Amniotic stem cell (primary cell): Measurements from ENCODE around the gene FGF1.

Source experiments
- DNase-seq: peaks from one replicate; lab custom pipeline; 2025; lab: John Stamatoyannopoulos, UW

FGF1 gene

DNA sequence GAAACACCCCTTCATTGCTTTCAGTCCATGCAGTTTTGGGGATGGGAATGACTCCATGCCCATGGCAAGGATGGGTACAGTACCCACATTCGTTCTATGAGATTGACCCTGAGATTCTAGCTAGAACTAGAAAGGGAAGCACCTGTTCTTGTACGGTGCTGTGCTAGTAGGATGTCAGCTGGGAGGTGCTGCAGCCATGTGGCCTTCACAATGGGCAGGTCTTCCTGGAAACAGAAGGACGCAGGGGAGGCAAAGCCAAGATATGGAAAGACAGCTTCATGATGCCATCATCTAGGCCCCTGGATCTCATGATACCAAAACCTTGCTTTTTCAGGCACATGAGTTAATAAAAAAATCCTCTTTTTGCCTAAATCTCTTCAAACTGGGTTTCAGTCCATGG lies 10.5 kb upstream of the FGF1 start:
- no peak for DNase-seq

- no peak for DNase-seq
Measured at GRCh38 chr5:142694092-142694856, 8.4 kb upstream of the FGF1 start.

DNA sequence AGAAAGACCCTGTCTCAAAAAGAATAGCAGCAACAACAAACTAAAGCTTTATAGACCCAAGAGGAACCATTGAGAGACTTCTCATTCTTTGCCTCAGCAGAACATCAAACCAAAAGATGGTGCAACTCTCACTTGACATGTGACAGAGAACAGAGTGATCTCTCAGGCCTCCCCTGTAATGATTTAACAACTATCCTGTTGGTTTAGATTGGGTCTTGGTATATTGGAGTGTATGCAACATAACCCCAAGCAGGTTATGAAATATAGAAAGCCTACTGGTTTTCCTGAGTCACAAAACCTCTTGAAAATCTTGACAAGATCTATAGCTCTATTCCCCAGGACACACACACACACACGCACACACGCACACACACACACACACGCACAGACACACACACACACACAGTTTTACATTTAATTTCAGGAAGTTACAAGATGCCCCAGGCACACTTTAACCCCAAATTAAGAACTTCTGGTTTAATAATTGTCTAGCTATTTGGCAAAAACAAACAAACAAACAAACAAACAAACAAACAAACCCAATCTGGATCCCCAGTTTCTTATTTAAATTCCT lies 6.5 kb upstream of the FGF1 start:
- no peak for DNase-seq

DNA sequence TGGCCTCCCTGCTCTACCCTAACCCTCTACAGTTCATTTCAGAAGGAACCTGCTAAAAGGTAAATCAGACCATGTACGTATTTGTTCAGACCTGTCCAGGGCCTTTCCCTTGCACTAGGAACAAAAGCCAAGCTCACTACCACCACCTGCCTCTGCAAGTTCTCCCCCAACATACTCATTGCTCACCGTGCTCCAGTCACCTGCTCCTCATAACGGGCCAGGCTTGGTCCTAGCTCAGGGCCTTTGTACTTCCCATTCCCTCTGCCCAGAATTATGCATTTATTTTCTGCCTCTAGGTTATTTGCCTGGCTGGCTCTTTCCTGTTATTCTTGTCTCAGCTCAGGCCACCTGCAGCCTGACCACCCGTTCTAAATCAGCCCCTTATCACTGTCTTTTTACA lies 4.8 kb upstream of the FGF1 start:
- DNase-seq: no peak

DNA sequence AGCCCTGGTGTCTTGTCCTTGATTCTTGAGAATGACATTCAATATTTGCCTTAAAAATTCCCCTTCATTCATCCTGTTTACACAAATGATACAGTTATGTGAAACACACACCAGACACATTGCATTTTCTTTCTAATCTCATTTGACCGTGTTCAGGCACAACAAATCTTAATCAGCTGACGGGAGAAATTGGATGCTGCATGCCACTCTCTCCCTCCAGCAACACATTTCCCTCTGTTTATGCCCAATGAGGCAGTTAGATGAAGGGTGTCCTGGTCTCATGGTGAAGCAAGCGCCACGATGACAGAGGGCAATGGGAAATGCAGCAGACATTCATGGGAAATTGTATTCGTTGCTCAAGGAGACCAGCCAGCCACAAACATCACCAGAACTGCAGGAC lies 3.2 kb upstream of the FGF1 start:
- DNase-seq: no peak

DNA sequence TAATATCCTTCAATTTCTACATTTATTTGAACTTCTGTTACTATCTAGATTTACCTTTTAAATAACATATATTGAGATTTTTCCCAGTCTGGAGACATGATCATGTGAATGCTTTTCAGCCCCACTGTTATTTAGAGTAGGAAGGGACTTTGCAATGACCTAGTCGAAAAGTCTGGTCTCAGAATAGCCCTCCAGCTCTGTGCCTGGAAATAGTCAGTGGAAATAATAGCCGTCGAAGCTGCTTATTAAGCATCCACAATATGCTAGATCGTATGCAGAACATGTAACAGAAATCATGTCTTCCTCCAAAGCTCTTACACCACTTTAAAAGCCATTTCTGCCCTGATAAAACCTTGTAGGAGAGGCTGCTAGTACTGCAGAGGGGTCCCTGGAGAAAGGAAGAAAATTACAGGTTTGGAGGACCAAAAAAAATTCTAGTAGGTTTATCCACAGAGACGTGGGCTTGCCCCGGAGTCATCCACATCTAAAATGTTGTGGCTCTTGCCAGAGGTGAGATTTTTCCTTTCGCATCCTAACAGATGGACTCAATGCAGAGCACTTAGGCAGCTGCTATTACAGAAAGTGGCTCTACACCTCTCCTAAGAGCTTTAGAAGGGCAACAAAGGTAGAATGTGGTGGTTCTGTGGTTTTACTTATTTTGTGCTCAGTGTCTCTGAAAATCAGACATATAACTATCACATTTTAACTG lies 2.5 kb upstream of the FGF1 start:
- no peak for DNase-seq

DNA sequence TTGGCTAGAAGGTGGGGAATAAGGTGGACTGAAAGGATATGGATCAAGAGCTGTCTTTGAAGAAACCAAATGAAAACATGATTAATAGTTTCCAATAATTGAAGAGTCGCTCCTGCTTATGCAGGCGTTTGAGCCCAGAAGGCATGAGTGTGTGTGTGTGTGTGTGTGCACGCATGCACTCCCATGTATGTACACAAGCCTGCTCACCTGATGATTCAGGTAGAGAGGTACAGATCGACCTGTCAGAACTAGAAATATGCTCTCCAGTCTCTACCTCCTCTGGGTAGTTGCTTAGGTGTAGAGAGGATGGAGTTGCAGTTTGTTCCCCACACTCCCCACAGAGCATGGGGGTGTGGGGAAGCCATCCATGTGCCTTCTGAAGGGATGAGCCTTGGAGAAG lies 1.1 kb upstream of the FGF1 start:
- no peak for DNase-seq

DNA sequence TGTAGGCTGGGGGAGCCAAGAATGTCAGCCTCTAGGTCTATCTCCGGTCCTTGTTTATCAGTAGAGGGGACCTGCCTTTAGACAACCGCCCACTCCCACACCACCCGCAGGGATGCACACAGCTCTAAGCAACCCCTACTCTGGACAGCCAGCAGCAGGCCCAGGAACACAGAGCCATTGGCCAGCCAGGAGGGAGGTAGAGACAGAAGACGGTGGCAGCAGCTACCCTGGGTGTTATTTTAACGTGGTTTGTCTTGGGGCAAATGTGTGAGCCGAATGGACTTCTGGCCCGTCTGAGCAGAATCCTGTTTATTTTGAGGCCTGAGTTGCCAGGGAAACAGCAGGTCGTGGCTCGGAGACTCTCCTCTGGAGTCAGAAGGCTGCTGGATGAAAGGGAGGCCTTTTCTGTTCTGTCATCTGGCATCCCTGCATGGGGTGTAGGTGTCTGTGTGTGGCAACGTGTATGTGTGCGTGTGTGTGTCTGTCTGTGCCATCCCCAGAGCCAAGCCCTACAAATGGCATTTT lies 382 bp upstream of the FGF1 start:
- DNase-seq: no peak

GRCh38 chr5:142684508-142685041 lies 1.3 kb downstream of the FGF1 start:
- no peak for DNase-seq

DNA sequence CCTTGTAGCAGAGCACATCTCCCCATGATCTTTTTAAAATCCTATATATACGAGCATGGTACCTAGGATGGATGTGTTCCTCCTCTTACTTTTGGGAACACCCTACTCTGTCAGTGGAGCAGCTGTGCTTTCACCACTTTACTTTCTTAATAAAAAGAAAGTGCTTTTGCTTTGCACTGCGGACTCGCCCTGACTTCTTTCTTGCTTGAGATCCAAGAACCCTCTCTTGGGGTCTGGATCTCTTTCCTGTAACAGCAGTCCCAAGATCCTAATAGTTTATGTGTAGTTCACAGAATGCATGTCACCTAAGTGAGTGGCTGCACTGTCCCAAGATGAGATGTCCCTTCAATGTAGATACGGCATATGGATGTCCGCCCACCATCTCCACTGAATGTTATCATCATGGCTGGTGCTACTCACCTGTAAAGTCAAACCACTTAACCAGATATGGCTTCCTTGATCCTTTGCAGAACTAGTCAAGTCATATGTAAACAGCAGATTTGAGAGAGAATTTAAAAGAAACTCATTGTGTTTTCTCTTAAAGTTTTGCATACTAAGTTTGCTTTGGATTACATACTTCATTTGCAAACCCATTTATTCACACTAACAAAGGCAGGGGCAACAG lies 1.9 kb downstream of the FGF1 start:
- DNase-seq: no peak

DNA sequence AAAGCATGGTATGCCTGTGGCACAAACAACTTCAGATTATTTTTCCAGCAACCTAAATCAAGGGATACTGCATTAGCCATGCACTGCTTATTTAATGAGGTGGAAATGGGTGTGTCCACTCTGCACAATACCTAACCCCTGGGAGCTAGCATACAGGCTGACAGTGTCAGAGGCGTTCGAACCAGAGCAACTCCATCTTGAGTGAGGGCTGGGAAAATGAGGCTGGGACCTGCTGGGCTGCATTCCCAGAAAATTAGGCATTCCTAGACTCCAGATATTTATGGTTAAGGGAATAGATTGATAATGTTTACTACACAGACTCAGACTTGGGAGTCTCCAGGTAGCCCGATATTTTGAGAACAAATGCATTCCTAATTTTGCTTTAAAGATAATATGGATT lies 2.8 kb downstream of the FGF1 start:
- no peak for DNase-seq

GRCh38 chr5:142680605-142681259 lies 5.2 kb downstream of the FGF1 start:
- no peak for DNase-seq

- DNase-seq: no peak
Measured at GRCh38 chr5:142679744-142680143, 6.1 kb downstream of the FGF1 start.

GRCh38 chr5:142678529-142678928 lies 7.4 kb downstream of the FGF1 start:
- no peak for DNase-seq

GRCh38 chr5:142677198-142677597 lies 8.7 kb downstream of the FGF1 start:
- DNase-seq: no peak

GRCh38 chr5:142676318-142676717 lies 9.6 kb downstream of the FGF1 start:
- DNase-seq: no peak

GRCh38 chr5:142674531-142675469 lies 11.1 kb downstream of the FGF1 start:
- peak; percentile 36 for DNase-seq

- DNase-seq: no peak
Measured at GRCh38 chr5:142671801-142672200, 14.1 kb downstream of the FGF1 start.

DNA sequence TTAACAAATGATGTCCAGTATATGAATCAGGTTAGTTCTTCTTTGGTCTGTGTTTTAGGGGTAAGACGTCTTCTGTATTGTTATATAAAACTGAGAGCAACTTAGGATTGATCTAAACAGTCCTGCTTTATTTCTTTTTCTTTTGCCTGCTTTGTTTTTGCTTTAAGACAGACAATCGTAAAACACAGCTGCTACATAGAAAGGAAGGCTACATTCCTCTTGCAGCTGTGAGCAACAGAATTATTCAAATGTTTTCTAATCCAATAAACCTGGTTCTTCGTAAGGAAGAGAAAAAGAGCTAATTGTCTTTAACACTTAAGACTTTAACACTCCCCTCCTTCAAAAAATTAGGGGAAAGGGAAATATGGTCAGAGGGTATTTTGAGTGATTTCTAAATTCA lies 14.6 kb downstream of the FGF1 start:
- no peak for DNase-seq

- no peak for DNase-seq
Measured at GRCh38 chr5:142670804-142671203, 15.1 kb downstream of the FGF1 start.

GRCh38 chr5:142669477-142669876 lies 16.4 kb downstream of the FGF1 start:
- no peak for DNase-seq
